H1 (cell line): Measurements from ENCODE around the gene EPS8. TPM values are rescaled to one million over a fixed set of nuclear protein-coding genes. Genes with fewer than 3 reads are reported as not detected.

ENCODE experiments used
- EGR1 ChIP-seq: IDR thresholded peaks from 2 replicates; pipeline ENCODE4 v1.6.1; 2011; ENCODE audit warnings: low read depth, low read length, borderline replicate concordance
- NRF1 ChIP-seq: IDR thresholded peaks from 2 replicates; pipeline ENCODE4 v1.6.1; 2011; ENCODE audit warnings: mild to moderate bottlenecking, low read depth, low read length, improper control_type of control experiment
- POU5F1 ChIP-seq: IDR thresholded peaks from 2 replicates; pipeline ENCODE4 v1.6.1; 2011; ENCODE audit warnings: low read depth, mild to moderate bottlenecking, low read length, moderate library complexity
- TCF12 ChIP-seq: IDR thresholded peaks from 2 replicates; pipeline ENCODE4 v1.6.1; 2011; ENCODE audit warnings: low read depth, mild to moderate bottlenecking, low read length
- polyA plus RNA-seq, 7 experiments: library from polyadenylated mRNA; depleted of rRNA in 3 of 7; stranded (reverse) in 5 of 7; unstranded in 2 of 7; fragments of >200 nt in 5 of 7; fragments of 200-250 nt in 2 of 7; gene quantifications; 1 replicate in 5 of 7; 2 replicates in 1 of 7; 4 replicates in 1 of 7; pipeline versions ENCODE4 v1.2.1 to v1.2.3, GENCODE V29; 2011 to 2013; ENCODE audit warnings: missing spikeins in 2 of 7, mixed read lengths in 2 of 7
- total RNA-seq: library from RNA; stranded (reverse); fragmentation: NEBNext Ultra II Directional; extraction: Animal tissue kit (Norgen Biotek cat#: 25700); gene quantifications from 2 replicates; pipeline ENCODE4 v1.2.1, GENCODE V29; 2021

Gene EPS8
- total and polyA plus RNA-seq, 2 of the 8 experiments (the other 6 are each of a cell fraction or from before 2014, with no cell fraction given) = 3.0 to 4.6 TPM

DNA sequence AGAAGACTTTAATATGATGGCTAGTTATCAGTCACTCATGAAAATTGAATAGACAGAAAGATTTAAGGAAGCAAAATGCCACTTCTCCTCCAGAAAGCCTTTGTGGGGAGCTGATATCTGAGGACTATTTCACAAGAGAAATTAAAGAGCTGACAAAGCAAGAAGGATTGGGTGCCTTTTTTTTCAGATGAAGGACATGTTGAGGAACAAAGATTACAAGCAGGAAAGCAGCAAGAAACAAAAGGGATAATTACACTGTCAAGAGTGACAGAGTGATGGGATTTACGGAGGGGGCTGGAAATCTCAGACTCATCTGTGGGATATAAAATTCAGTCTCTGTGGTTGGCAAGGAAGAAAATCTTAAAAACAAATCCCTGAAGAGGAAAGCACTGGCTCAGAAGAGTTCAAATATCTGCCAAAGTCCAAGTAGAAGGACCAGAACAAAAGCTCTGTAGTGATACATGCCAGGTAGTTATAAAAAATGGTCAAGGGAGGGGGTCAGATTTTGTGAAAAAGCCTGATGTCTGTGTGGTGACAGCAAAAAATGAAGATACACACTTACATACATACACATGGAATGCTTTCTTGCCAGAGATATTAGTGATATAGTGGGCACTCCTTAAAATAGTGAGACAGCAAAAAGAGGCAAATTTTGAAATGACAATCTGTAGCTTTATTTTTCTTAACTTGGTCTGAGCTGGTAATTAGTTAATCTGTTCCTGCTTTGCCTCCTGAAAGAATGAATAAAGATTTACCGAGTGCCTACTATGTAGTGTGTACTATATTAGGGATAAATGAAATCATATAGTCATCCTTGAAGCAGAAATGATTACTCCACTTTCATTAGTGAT lies 62.9 kb downstream of the EPS8 start (continued):
- TF ChIP-seq TCF12 (no peak), POU5F1 (no peak), EGR1 (no peak), NRF1 (no peak)
- TF ChIP-seq, all 59 proteins: peak for 0
